SK-N-SH (cell line): ENCODE measurements around the gene MB.

Experiments
- EP300 ChIP-seq, 2 experiments: IDR thresholded peaks; 2 replicates each; pipeline versions ENCODE4 v1.4.0 to v1.6.1; 2012; ENCODE audit warnings: borderline replicate concordance in 1 of 2, low read depth in 1 of 2, low read length in 1 of 2
- GABPA ChIP-seq: IDR thresholded peaks from 2 replicates; pipeline ENCODE4 v1.4.0; 2012; ENCODE audit warnings: low read depth, mild to moderate bottlenecking
- POLR2AphosphoS5 ChIP-seq: IDR thresholded peaks from 2 replicates; pipeline ENCODE4 v1.6.1; 2012; ENCODE audit warnings: low read depth, low read length
- RAD21 ChIP-seq: IDR thresholded peaks from 2 replicates; pipeline ENCODE4 v1.6.1; 2012; ENCODE audit warnings: mild to moderate bottlenecking, low read length
- REST ChIP-seq: IDR thresholded peaks from 2 replicates; pipeline ENCODE4 v1.6.1; 2012; ENCODE audit warnings: mild to moderate bottlenecking, low read depth, low read length, moderate library complexity
- RFX5 ChIP-seq: IDR thresholded peaks from 2 replicates; pipeline ENCODE4 v1.6.1; 2012; ENCODE audit warnings: mild to moderate bottlenecking, improper control_type of control experiment, low read length
- TEAD4 ChIP-seq: IDR thresholded peaks from 2 replicates; pipeline ENCODE4 v1.4.0; 2012; ENCODE audit warnings: mild to moderate bottlenecking, borderline replicate concordance; ENCODE audit not compliant: insufficient read depth
- YY1 ChIP-seq: IDR thresholded peaks from 2 replicates; pipeline ENCODE4 v1.4.0; 2012; ENCODE audit warnings: low read depth, mild to moderate bottlenecking
- TF ChIP-seq, protein P1 (sequence below): fragments of 200-600 bp; sonication (generic); IDR thresholded peaks from 2 replicates; pipeline ENCODE4 v1.6.1; 2017; ENCODE audit warnings: antibody characterized with exemption, mild to moderate bottlenecking, moderate library complexity
- TF ChIP-seq, protein P2 (sequence below): IDR thresholded peaks from 2 replicates; pipeline ENCODE4 v1.4.0; 2012; ENCODE audit warnings: low read depth

DNA sequence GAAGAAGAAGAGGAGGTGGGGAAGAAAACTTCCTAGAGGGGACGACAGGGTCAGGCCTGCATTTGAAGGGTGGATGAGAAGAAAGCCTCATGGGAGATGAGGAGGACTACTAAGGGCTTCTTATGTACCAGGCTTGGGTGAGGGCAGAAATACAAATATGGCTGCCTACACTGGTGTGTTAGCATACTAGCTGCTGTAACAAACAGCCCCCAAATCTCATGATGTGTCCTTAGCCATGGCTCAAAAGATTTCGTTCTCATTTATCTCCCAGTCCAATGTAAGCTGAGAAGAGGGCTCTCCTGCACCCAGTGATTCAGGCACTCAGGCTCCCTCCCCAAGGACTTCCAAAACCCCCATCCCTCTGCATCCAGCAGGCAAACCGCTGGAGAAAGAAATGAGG is 11.6 kb upstream of the MB start:
- TF ChIP-seq TEAD4: no peak
- TF ChIP-seq, protein P1, sequence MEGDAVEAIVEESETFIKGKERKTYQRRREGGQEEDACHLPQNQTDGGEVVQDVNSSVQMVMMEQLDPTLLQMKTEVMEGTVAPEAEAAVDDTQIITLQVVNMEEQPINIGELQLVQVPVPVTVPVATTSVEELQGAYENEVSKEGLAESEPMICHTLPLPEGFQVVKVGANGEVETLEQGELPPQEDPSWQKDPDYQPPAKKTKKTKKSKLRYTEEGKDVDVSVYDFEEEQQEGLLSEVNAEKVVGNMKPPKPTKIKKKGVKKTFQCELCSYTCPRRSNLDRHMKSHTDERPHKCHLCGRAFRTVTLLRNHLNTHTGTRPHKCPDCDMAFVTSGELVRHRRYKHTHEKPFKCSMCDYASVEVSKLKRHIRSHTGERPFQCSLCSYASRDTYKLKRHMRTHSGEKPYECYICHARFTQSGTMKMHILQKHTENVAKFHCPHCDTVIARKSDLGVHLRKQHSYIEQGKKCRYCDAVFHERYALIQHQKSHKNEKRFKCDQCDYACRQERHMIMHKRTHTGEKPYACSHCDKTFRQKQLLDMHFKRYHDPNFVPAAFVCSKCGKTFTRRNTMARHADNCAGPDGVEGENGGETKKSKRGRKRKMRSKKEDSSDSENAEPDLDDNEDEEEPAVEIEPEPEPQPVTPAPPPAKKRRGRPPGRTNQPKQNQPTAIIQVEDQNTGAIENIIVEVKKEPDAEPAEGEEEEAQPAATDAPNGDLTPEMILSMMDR: no peak
- TF ChIP-seq RAD21: no peak
- no peak for TF ChIP-seq POLR2AphosphoS5
- no peak for TF ChIP-seq YY1
- TF ChIP-seq RFX5: no peak
- TF ChIP-seq GABPA: no peak
- TF ChIP-seq EP300 (IDR thresholded peaks at IDR 0.05; ENCODE audit: borderline replicate concordance in 1 of 2, low read depth in 1 of 2, low read length in 1 of 2): no peak
- no peak for TF ChIP-seq REST
- TF ChIP-seq, protein P2, sequence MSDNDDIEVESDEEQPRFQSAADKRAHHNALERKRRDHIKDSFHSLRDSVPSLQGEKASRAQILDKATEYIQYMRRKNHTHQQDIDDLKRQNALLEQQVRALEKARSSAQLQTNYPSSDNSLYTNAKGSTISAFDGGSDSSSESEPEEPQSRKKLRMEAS: no peak
